SK-N-MC (cell line): ENCODE measurements around the gene TOX2.

ENCODE experiments used
- DNase-seq: peaks from one replicate; pipeline ENCODE4 v3.0.0-alpha.2; 2011; ENCODE audit warnings: low read depth, low spot score
- H3K27ac ChIP-seq: fragments of 200-600 bp; sonication (generic); 2 replicates; pipeline ENCODE4 v1.5.1; 2016; ENCODE audit warnings: mixed run types
- H3K36me3 ChIP-seq: fragments of 200-600 bp; sonication (generic); 2 replicates; pipeline ENCODE4 v1.6.1; 2017; ENCODE audit warnings: antibody characterized with exemption, low read length, mixed read lengths; ENCODE audit not compliant: insufficient read depth
- H3K4me3 ChIP-seq: fragments of 200-600 bp; sonication (generic); 2 replicates; pipeline ENCODE4 v1.5.1; 2016
- H3K9ac ChIP-seq: fragments of 200-600 bp; sonication (generic); 2 replicates; pipeline ENCODE4 v1.8.0; 2017; ENCODE audit warnings: mixed run types, mixed read lengths; ENCODE audit not compliant: insufficient read length
- H3K9me3 ChIP-seq: fragments of 200-600 bp; sonication (generic); 2 replicates; pipeline ENCODE4 v1.6.1; 2017; ENCODE audit warnings: low read depth, mild to moderate bottlenecking, antibody characterized with exemption, low read length, moderate library complexity, mixed read lengths
- EZH2 ChIP-seq: fragments of 200-600 bp; sonication (generic); IDR thresholded peaks from one replicate; pipeline ENCODE4 v1.6.1; 2017; ENCODE audit warnings: antibody characterized with exemption
- FOXP2 ChIP-seq: optimal IDR thresholded peaks from 2 replicates; pipeline ENCODE3; 2011; ENCODE audit warnings: mild to moderate bottlenecking, moderate library complexity; ENCODE audit not compliant: insufficient read depth; ENCODE audit errors: extremely low read length, control extremely low read depth
- POLR2AphosphoS5 ChIP-seq: IDR thresholded peaks from 2 replicates; pipeline ENCODE4 v1.6.1; 2012; ENCODE audit warnings: mild to moderate bottlenecking, low read depth, low read length, borderline replicate concordance

Gene TOX2

GRCh38 chr20:44052166-44052565 lies 137.5 kb downstream of the TOX2 start:
- Histone ChIP-seq H3K9me3 (no peaks in the 10 kb centered on the region), H3K4me3 (no peak overlapping the region), H3K9ac (no peak overlapping the region), H3K27ac (no peak overlapping the region), H3K36me3 (peaks cover 52% of the 10 kb centered on the region)
- TF ChIP-seq FOXP2 (no peak), POLR2AphosphoS5 (no peak), EZH2 (no peak)
- DNase-seq = no peak

GRCh38 chr20:44053046-44053445 lies 138.4 kb downstream of the TOX2 start:
- H3K27ac ChIP-seq = no peak overlapping the region
- H3K9me3 ChIP-seq = no peaks in the 10 kb centered on the region
- no peak overlapping the region for H3K4me3 ChIP-seq
- TF ChIP-seq FOXP2 = no peak
- TF ChIP-seq EZH2 = no peak
- H3K9ac ChIP-seq = no peak overlapping the region
- no peak for DNase-seq
- H3K36me3 ChIP-seq = peaks cover 60% of the 10 kb centered on the region

- Histone ChIP-seq H3K9me3 (no peaks in the 10 kb centered on the region), H3K4me3 (no peak overlapping the region), H3K27ac (no peak overlapping the region), H3K9ac (no peak overlapping the region), H3K36me3 (peaks cover 70% of the 10 kb centered on the region)
- TF ChIP-seq FOXP2 (no peak), POLR2AphosphoS5 (no peak), EZH2 (no peak)
- DNase-seq = no peak
These were observed 139.5 kb downstream of the TOX2 start for GRCh38 chr20:44054118-44054517.

- no peak for TF ChIP-seq EZH2
- TF ChIP-seq FOXP2 = no peak
- no peak for TF ChIP-seq POLR2AphosphoS5
- H3K27ac ChIP-seq = no peak overlapping the region
- H3K9me3 ChIP-seq = no peaks in the 10 kb centered on the region
- no peak for DNase-seq
- H3K9ac ChIP-seq = no peak overlapping the region
- H3K36me3 ChIP-seq = peaks cover 75% of the 10 kb centered on the region
- H3K4me3 ChIP-seq = no peak overlapping the region
These were observed 140.2 kb downstream of the TOX2 start for GRCh38 chr20:44054849-44055248.

- Histone ChIP-seq H3K4me3 (no peak overlapping the region), H3K27ac (no peak overlapping the region), H3K36me3 (peaks cover 74% of the 10 kb centered on the region), H3K9me3 (no peaks in the 10 kb centered on the region), H3K9ac (no peak overlapping the region)
- DNase-seq = no peak
- TF ChIP-seq POLR2AphosphoS5 (no peak), EZH2 (no peak), FOXP2 (no peak)
These were observed 141.5 kb downstream of the TOX2 start for GRCh38 chr20:44056010-44056698.

GRCh38 chr20:44057698-44058675 lies 143.3 kb downstream of the TOX2 start:
- no peak for TF ChIP-seq EZH2
- TF ChIP-seq FOXP2 = no peak
- TF ChIP-seq POLR2AphosphoS5 = no peak
- Histone ChIP-seq H3K4me3 (no peak overlapping the region), H3K9ac (no peak overlapping the region), H3K9me3 (0 out of 2 replicates have a peak, but pooled peaks cover 3% of the 10 kb centered on the region), H3K27ac (no peak overlapping the region), H3K36me3 (peaks cover 62% of the 10 kb centered on the region)
- DNase-seq = no peak

DNA sequence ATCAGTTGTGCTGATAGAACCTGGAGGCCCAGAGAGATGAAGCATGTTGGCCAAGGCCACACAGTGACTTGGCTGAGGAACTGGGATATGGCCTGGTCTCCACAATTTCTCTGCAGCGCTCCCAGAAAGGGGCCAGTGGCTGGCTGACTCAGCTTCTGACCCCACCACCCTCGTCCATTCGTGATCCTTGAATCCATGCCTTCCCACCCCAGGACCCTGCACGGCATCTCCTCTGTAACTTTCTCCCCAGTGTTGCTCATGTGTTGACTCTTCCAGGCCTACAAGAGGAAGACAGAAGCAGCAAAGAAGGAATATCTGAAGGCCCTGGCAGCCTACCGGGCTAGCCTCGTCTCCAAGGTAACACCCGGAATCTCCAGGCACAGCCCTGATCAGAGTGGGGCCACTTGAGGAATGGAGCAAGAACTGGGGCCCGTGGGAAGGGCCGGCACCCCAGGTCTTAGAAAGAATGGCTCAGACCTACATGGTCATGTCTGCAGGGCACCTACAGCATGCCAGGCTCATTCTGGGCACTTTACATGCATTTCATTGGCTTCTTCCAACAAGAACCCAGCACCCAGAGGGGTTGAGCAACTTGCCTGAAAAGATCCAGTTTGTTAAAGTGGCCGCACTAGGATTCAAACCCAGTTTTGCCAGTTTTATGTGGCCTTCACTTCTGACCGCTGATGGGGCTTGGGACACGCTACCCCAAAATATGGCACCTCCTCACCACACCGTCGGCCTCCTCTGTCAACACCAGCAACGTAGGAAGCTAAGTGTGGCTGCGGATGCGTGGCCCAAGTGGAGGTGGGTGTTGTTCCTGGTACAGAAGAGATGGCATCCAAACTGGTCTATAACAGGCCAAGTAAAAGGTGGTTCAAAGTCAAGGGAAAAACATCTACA lies 150.1 kb downstream of the TOX2 start:
- Histone ChIP-seq H3K4me3 (no peak overlapping the region), H3K9ac (no peak overlapping the region), H3K27ac (no peak overlapping the region), H3K9me3 (0 out of 2 replicates have a peak, but pooled peaks cover 3% of the 10 kb centered on the region), H3K36me3 (peaks cover 12% of the 10 kb centered on the region)
- TF ChIP-seq EZH2 (no peak), POLR2AphosphoS5 (no peak), FOXP2 (no peak)
- no peak for DNase-seq
